ENCODE data around the gene PCED1A.
A peak's percentile ranks its signal among the peaks of the same experiment; 100 is the strongest.

PCED1A gene

GRCh38 chr20:2840138-2840966, at the start of gene PCED1A, which contains the start of gene VPS16:
TSS of gene PCED1A (minus strand) at chr20:2840655. CDS start at chr20:2839912, 743 bp downstream.
TSS of gene VPS16 (plus strand) at chr20:2840745. CDS start at chr20:2840775, 30 bp downstream.
- H3K4me3 ChIP-seq (ENCODE audit: low read length), result peak within 1 kb of the TSS; percentile 98
- H3K36me3 ChIP-seq (ENCODE audit: insufficient read depth, low read length), result peaks cover 5% of the 10 kb centered on the region
- H3K27me3 ChIP-seq (ENCODE audit: insufficient read depth, low read length), result no peaks in the 10 kb centered on the region
- H3K4me1 ChIP-seq (ENCODE audit: insufficient read depth, low read length), result peaks cover 20% of the 10 kb centered on the region
- no peaks in the 10 kb centered on the region for H3K9me3 ChIP-seq (ENCODE audit: low read length)
- peak within 1 kb of the TSS; percentile 100 for H2AFZ ChIP-seq (ENCODE audit: low read depth, low read length)

GRCh38 chr20:2889797-2890196, 49.3 kb upstream of the PCED1A start:
- Histone ChIP-seq H3K9me3 (ENCODE audit: low read length) (peaks cover 5% of the 10 kb centered on the region), H3K27me3 (ENCODE audit: insufficient read depth, low read length) (no peaks in the 10 kb centered on the region), H3K4me3 (ENCODE audit: low read length) (no peak overlapping the region), H2AFZ (ENCODE audit: low read depth, low read length) (no peak overlapping the region), H3K4me1 (ENCODE audit: insufficient read depth, low read length) (no peaks in the 10 kb centered on the region), H3K36me3 (ENCODE audit: insufficient read depth, low read length) (peaks cover 13% of the 10 kb centered on the region)

GRCh38 chr20:2889209-2889608, 48.8 kb upstream of the PCED1A start:
- peaks cover 2% of the 10 kb centered on the region for H3K9me3 ChIP-seq (ENCODE audit: low read length)
- H3K36me3 ChIP-seq (ENCODE audit: insufficient read depth, low read length), result peaks cover 13% of the 10 kb centered on the region
- H3K4me3 ChIP-seq (ENCODE audit: low read length), result no peak overlapping the region
- no peak overlapping the region for H2AFZ ChIP-seq (ENCODE audit: low read depth, low read length)
- no peaks in the 10 kb centered on the region for H3K4me1 ChIP-seq (ENCODE audit: insufficient read depth, low read length)
- H3K27me3 ChIP-seq (ENCODE audit: insufficient read depth, low read length), result no peaks in the 10 kb centered on the region

GRCh38 chr20:2888224-2888955, 47.9 kb upstream of the PCED1A start:
- H3K36me3 ChIP-seq (ENCODE audit: insufficient read depth, low read length), result peaks cover 13% of the 10 kb centered on the region
- no peaks in the 10 kb centered on the region for H3K27me3 ChIP-seq (ENCODE audit: insufficient read depth, low read length)
- no peaks in the 10 kb centered on the region for H3K4me1 ChIP-seq (ENCODE audit: insufficient read depth, low read length)
- no peak overlapping the region for H3K4me3 ChIP-seq (ENCODE audit: low read length)
- H3K9me3 ChIP-seq (ENCODE audit: low read length), result no peaks in the 10 kb centered on the region
- H2AFZ ChIP-seq (ENCODE audit: low read depth, low read length), result no peak overlapping the region

GRCh38 chr20:2887715-2888114, 47.3 kb upstream of the PCED1A start:
- H3K9me3 ChIP-seq (ENCODE audit: low read length), result no peaks in the 10 kb centered on the region
- H3K27me3 ChIP-seq (ENCODE audit: insufficient read depth, low read length), result no peaks in the 10 kb centered on the region
- peaks cover 13% of the 10 kb centered on the region for H3K36me3 ChIP-seq (ENCODE audit: insufficient read depth, low read length)
- H3K4me3 ChIP-seq (ENCODE audit: low read length), result no peak overlapping the region
- H2AFZ ChIP-seq (ENCODE audit: low read depth, low read length), result no peak overlapping the region
- no peaks in the 10 kb centered on the region for H3K4me1 ChIP-seq (ENCODE audit: insufficient read depth, low read length)

- no peaks in the 10 kb centered on the region for H3K9me3 ChIP-seq (ENCODE audit: low read length)
- peaks cover 11% of the 10 kb centered on the region for H3K36me3 ChIP-seq (ENCODE audit: insufficient read depth, low read length)
- H3K27me3 ChIP-seq (ENCODE audit: insufficient read depth, low read length), result no peaks in the 10 kb centered on the region
- no peak overlapping the region for H3K4me3 ChIP-seq (ENCODE audit: low read length)
- no peaks in the 10 kb centered on the region for H3K4me1 ChIP-seq (ENCODE audit: insufficient read depth, low read length)
- H2AFZ ChIP-seq (ENCODE audit: low read depth, low read length), result no peak overlapping the region
Observed at GRCh38 chr20:2883726-2884637, 43.5 kb upstream of the PCED1A start.

- no peak overlapping the region for H3K4me3 ChIP-seq (ENCODE audit: low read length)
- H2AFZ ChIP-seq (ENCODE audit: low read depth, low read length), result no peak overlapping the region
- no peaks in the 10 kb centered on the region for H3K9me3 ChIP-seq (ENCODE audit: low read length)
- H3K36me3 ChIP-seq (ENCODE audit: insufficient read depth, low read length), result peaks cover 11% of the 10 kb centered on the region
- H3K4me1 ChIP-seq (ENCODE audit: insufficient read depth, low read length), result peaks cover 4% of the 10 kb centered on the region
- H3K27me3 ChIP-seq (ENCODE audit: insufficient read depth, low read length), result no peaks in the 10 kb centered on the region
Observed at GRCh38 chr20:2880650-2881049, 40.2 kb upstream of the PCED1A start.

- no peaks in the 10 kb centered on the region for H3K27me3 ChIP-seq (ENCODE audit: insufficient read depth, low read length)
- H2AFZ ChIP-seq (ENCODE audit: low read depth, low read length), result no peak overlapping the region
- H3K36me3 ChIP-seq (ENCODE audit: insufficient read depth, low read length), result peaks cover 11% of the 10 kb centered on the region
- H3K9me3 ChIP-seq (ENCODE audit: low read length), result no peaks in the 10 kb centered on the region
- no peak overlapping the region for H3K4me3 ChIP-seq (ENCODE audit: low read length)
- H3K4me1 ChIP-seq (ENCODE audit: insufficient read depth, low read length), result peaks cover 18% of the 10 kb centered on the region
Observed at GRCh38 chr20:2879146-2879545, 38.7 kb upstream of the PCED1A start.

- Histone ChIP-seq H3K4me1 (ENCODE audit: insufficient read depth, low read length) (peaks cover 18% of the 10 kb centered on the region), H3K36me3 (ENCODE audit: insufficient read depth, low read length) (peaks cover 11% of the 10 kb centered on the region), H3K4me3 (ENCODE audit: low read length) (no peak overlapping the region), H3K9me3 (ENCODE audit: low read length) (no peaks in the 10 kb centered on the region), H2AFZ (ENCODE audit: low read depth, low read length) (no peak overlapping the region), H3K27me3 (ENCODE audit: insufficient read depth, low read length) (no peaks in the 10 kb centered on the region)
Observed at GRCh38 chr20:2878515-2878914, 38.1 kb upstream of the PCED1A start.

GRCh38 chr20:2875690-2876203, 35.3 kb upstream of the PCED1A start:
- no peak overlapping the region for H3K4me3 ChIP-seq (ENCODE audit: low read length)
- peaks cover 8% of the 10 kb centered on the region for H3K36me3 ChIP-seq (ENCODE audit: insufficient read depth, low read length)
- no peak overlapping the region for H2AFZ ChIP-seq (ENCODE audit: low read depth, low read length)
- peaks cover 22% of the 10 kb centered on the region for H3K4me1 ChIP-seq (ENCODE audit: insufficient read depth, low read length)
- no peaks in the 10 kb centered on the region for H3K27me3 ChIP-seq (ENCODE audit: insufficient read depth, low read length)
- H3K9me3 ChIP-seq (ENCODE audit: low read length), result no peaks in the 10 kb centered on the region

GRCh38 chr20:2874456-2874855, 34.0 kb upstream of the PCED1A start:
- H3K27me3 ChIP-seq (ENCODE audit: insufficient read depth, low read length), result no peaks in the 10 kb centered on the region
- H3K4me3 ChIP-seq (ENCODE audit: low read length), result peak overlapping the region; percentile 82
- no peak overlapping the region for H2AFZ ChIP-seq (ENCODE audit: low read depth, low read length)
- no peaks in the 10 kb centered on the region for H3K9me3 ChIP-seq (ENCODE audit: low read length)
- peaks cover 28% of the 10 kb centered on the region for H3K4me1 ChIP-seq (ENCODE audit: insufficient read depth, low read length)
- H3K36me3 ChIP-seq (ENCODE audit: insufficient read depth, low read length), result peaks cover 4% of the 10 kb centered on the region

- H2AFZ ChIP-seq (ENCODE audit: low read depth, low read length), result peak overlapping the region; percentile 54
Observed at GRCh38 chr20:2873747-2874041, 33.2 kb upstream of the PCED1A start.

More at GRCh38 chr20:2873747-2874041, 33.2 kb upstream of the PCED1A start:
- Histone ChIP-seq H3K4me3 (ENCODE audit: low read length) (peak overlapping the region; percentile 82), H3K9me3 (ENCODE audit: low read length) (no peaks in the 10 kb centered on the region), H3K27me3 (ENCODE audit: insufficient read depth, low read length) (no peaks in the 10 kb centered on the region), H3K4me1 (ENCODE audit: insufficient read depth, low read length) (peaks cover 28% of the 10 kb centered on the region), H3K36me3 (ENCODE audit: insufficient read depth, low read length) (no peaks in the 10 kb centered on the region)

Measured in neuron (in vitro differentiated cells).